HEK293T (cell line): ENCODE data around the gene DBF4.
"Not testable (repeated sequence)": the region's sequence is repeated elsewhere in the genome, so short reads cannot be mapped to it uniquely, and the experiment has no call there.

Experiments used
- FOXM1 ChIP-seq: fragments of 450-650 bp; IDR thresholded peaks from 2 replicates; pipeline ENCODE4 v1.6.1; 2017; ENCODE audit warnings: mild to moderate bottlenecking, borderline replicate concordance
- PKNOX1 ChIP-seq: fragments of 450-650 bp; IDR thresholded peaks from 2 replicates; pipeline ENCODE4 v1.6.1; 2016

DNA sequence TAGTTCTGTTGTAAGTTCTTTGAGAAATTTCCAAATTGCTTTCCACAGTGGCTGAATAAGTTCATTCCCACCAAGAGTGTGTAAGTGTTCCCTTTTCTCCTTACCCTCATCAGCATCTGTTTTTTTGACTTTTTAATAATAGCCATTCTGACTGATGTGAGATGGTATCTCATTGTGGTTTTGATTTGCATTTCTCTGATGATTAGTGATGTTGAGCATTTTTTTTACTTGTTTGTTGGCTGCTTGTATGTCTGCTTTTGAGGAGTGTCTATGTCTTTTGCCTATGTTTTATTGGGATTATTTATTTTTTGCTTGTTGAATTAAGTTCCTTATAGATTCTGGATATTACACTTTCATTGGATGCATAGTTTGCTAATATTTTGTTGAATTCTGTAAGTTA is 69.6 kb downstream of the DBF4 start:
- not testable (repeated sequence) for TF ChIP-seq PKNOX1, FOXM1
